DND-41 (cell line): ENCODE measurements around the gene CACHD1.

ENCODE experiments used
- EZH2 ChIP-seq: IDR thresholded peaks from 3 replicates; pipeline ENCODE4 v1.6.1; 2012; ENCODE audit warnings: borderline replicate concordance, low read depth, mild to moderate bottlenecking, moderate library complexity, low read length, inconsistent platforms; ENCODE audit not compliant: severe bottlenecking
- TF ChIP-seq, protein P1 (sequence below): IDR thresholded peaks from 2 replicates; pipeline ENCODE4 v1.5.1; 2012; ENCODE audit warnings: borderline replicate concordance, low read length, moderate library complexity, mild to moderate bottlenecking; ENCODE audit not compliant: poor library complexity, severe bottlenecking; ENCODE audit errors: extremely low read depth

DNA sequence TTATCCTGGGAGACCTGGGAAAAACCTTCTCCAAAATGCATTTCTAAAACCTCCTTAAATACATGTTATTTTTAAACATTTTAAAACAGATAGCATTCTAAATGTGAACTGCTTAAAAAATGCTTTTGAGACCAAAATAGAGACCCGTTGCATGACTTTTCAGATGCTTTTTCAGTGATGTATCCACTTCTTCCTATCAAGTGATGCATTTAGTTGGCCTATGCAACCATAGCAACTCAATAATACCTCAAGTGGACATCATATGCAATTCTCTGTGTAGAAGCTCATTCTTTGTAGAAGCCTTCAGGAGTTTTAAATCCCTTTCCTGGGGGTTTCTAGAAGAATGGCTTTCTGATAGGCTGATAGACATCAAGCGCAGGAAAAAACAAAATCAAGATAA lies 180.5 kb downstream of the CACHD1 start:
- TF ChIP-seq, protein P1, sequence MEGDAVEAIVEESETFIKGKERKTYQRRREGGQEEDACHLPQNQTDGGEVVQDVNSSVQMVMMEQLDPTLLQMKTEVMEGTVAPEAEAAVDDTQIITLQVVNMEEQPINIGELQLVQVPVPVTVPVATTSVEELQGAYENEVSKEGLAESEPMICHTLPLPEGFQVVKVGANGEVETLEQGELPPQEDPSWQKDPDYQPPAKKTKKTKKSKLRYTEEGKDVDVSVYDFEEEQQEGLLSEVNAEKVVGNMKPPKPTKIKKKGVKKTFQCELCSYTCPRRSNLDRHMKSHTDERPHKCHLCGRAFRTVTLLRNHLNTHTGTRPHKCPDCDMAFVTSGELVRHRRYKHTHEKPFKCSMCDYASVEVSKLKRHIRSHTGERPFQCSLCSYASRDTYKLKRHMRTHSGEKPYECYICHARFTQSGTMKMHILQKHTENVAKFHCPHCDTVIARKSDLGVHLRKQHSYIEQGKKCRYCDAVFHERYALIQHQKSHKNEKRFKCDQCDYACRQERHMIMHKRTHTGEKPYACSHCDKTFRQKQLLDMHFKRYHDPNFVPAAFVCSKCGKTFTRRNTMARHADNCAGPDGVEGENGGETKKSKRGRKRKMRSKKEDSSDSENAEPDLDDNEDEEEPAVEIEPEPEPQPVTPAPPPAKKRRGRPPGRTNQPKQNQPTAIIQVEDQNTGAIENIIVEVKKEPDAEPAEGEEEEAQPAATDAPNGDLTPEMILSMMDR = no peak
- no peak for TF ChIP-seq EZH2
